ENCODE data around the gene DLGAP1. TPM values are rescaled to one million over a fixed set of nuclear protein-coding genes. Genes with fewer than 3 reads are reported as not detected.

Gene DLGAP1
- total RNA-seq, 1 experiment from 2014 or later = 0.39 TPM

- intact Hi-C loops (cut with micrococcal nuclease) = no loop called here
- no peaks in the 10 kb centered on the region for H3K36me3 ChIP-seq (ENCODE audit: control insufficient read depth in 1 of 2, insufficient read depth in 2 of 2, low read length in 2 of 2)
- RAD21 ChIA-PET (ENCODE audit: low non-redundant PET in 1 of 2, low total read pairs in 2 of 2, uncharacterized antibody in 2 of 2, unreplicated experiment in 2 of 2) = no interaction called here
Observed at GRCh38 chr18:4157352-4157751, 297.8 kb downstream of the DLGAP1 start.

More at GRCh38 chr18:4157352-4157751, 297.8 kb downstream of the DLGAP1 start:
- DNase-seq (ENCODE audit: low read depth, low spot score) = no peak
- H3K4me3 ChIP-seq (replicated peaks in 1 of 2; ENCODE audit: low read depth in 1 of 2, low read length in 2 of 2) = no peak overlapping the region
- H3K79me2 ChIP-seq (ENCODE audit: insufficient read depth, low read length) = no peaks in the 10 kb centered on the region
- no peaks in the 10 kb centered on the region for H3K27me3 ChIP-seq (ENCODE audit: insufficient read depth, low read length)
- no peaks in the 10 kb centered on the region for H3K9me2 ChIP-seq (ENCODE audit: insufficient read depth)
- H3K27ac ChIP-seq (ENCODE audit: low read depth, low read length) = no peak overlapping the region
- no peak for TF ChIP-seq REST (IDR thresholded peaks at IDR 0.05; ENCODE audit: low read depth)
- no peak for TF ChIP-seq EGR1 (IDR thresholded peaks at IDR 0.05; ENCODE audit: low read depth)
- TF ChIP-seq CTCF (IDR thresholded peaks at IDR 0.05 in 2 of 3, conservative IDR thresholded peaks at IDR 0.05 in 1 of 3; ENCODE audit: borderline replicate concordance in 1 of 3, insufficient read depth in 1 of 3, low read depth in 2 of 3, low read length in 2 of 3) = no peak
- TF ChIP-seq FOSL1 (IDR thresholded peaks at IDR 0.05; ENCODE audit: low read depth) = no peak
- TF ChIP-seq JUND (IDR thresholded peaks at IDR 0.05) = no peak
- TF ChIP-seq EZH2 (IDR thresholded peaks at IDR 0.05) = no peak
- TF ChIP-seq ZBTB33 (IDR thresholded peaks at IDR 0.05; ENCODE audit: extremely low read depth, insufficient replicate concordance, low read length) = no peak
- no peak for TF ChIP-seq POLR2AphosphoS5 (IDR thresholded peaks at IDR 0.05; ENCODE audit: low read depth, low read length)
- no peak for TF ChIP-seq ZFX (IDR thresholded peaks at IDR 0.05)
- TF ChIP-seq TCF7L2 (IDR thresholded peaks at IDR 0.05; ENCODE audit: borderline replicate concordance, extremely low read depth, insufficient read depth, insufficient read length) = no peak
- TF ChIP-seq ZNF274 (IDR thresholded peaks at IDR 0.05; ENCODE audit: low read depth, low read length) = no peak
- no peak for TF ChIP-seq MAX (IDR thresholded peaks at IDR 0.05)
- no peak for TF ChIP-seq RAD21 (IDR thresholded peaks at IDR 0.05; ENCODE audit: low read depth)
- no peak for TF ChIP-seq CBX3 (IDR thresholded peaks at IDR 0.05; ENCODE audit: low read depth)
- TF ChIP-seq YY1 (IDR thresholded peaks at IDR 0.05; ENCODE audit: extremely low read depth, insufficient replicate concordance, low read depth, low read length) = no peak
- no peak for TF ChIP-seq SIN3A (IDR thresholded peaks at IDR 0.05; ENCODE audit: low read depth)
- no TSS peak for BruUV-seq (replicated peaks)
- H3K4me1 ChIP-seq (ENCODE audit: control insufficient read depth in 1 of 2, insufficient read depth in 2 of 2, low read length in 2 of 2) = no peaks in the 10 kb centered on the region
- H2AFZ ChIP-seq (ENCODE audit: low read depth, low read length, poor library complexity, severe bottlenecking) = no peak overlapping the region
- H3K9ac ChIP-seq (ENCODE audit: low read length) = no peak overlapping the region
- ATAC-seq = no peak
- POLR2A ChIA-PET = no interaction called here
- H3K9me3 ChIP-seq (ENCODE audit: control insufficient read depth in 1 of 2, insufficient read depth in 1 of 2, low read depth in 1 of 2, low read length in 2 of 2) = no peaks in the 10 kb centered on the region
- CTCF ChIA-PET = no interaction called here
- H4K20me1 ChIP-seq (ENCODE audit: insufficient read depth) = no peaks in the 10 kb centered on the region
- H3K4me2 ChIP-seq (ENCODE audit: low read length) = no peak overlapping the region

All from HCT116 (cell line).